ENCODE measurements around the gene TENM4.
"Not testable (repeated sequence)": the region's sequence is repeated elsewhere in the genome, so short reads cannot be mapped to it uniquely, and the experiment has no call there.

Gene TENM4

GRCh38 chr11:79199729-79200354 lies 241.0 kb downstream of the TENM4 start:
- no peak for DNase-seq

GRCh38 chr11:79198898-79199250 lies 242.0 kb downstream of the TENM4 start:
- DNase-seq: no peak

- no peak for DNase-seq
Observed at GRCh38 chr11:79198203-79198897, 242.5 kb downstream of the TENM4 start.

- no peak for DNase-seq
Observed at GRCh38 chr11:79196950-79197349, 243.9 kb downstream of the TENM4 start.

- DNase-seq: no peak
Observed at GRCh38 chr11:79195209-79195608, 245.6 kb downstream of the TENM4 start.

GRCh38 chr11:79193663-79194310 lies 247.0 kb downstream of the TENM4 start:
- no peak for DNase-seq

- DNase-seq: no peak
Observed at GRCh38 chr11:79192836-79193235, 248.0 kb downstream of the TENM4 start.

GRCh38 chr11:79191716-79192115 lies 249.1 kb downstream of the TENM4 start:
- DNase-seq: not testable (repeated sequence)

- DNase-seq: not testable (repeated sequence)
Observed at GRCh38 chr11:79190553-79190952, 250.3 kb downstream of the TENM4 start.

GRCh38 chr11:79189601-79190000 lies 251.2 kb downstream of the TENM4 start:
- DNase-seq: no peak

GRCh38 chr11:79189055-79189454 lies 251.8 kb downstream of the TENM4 start:
- DNase-seq: peak; percentile 44

- DNase-seq: no peak
Observed at GRCh38 chr11:79186669-79187068, 254.2 kb downstream of the TENM4 start.

- DNase-seq: no peak
Observed at GRCh38 chr11:79185351-79185750, 255.5 kb downstream of the TENM4 start.

- no peak for DNase-seq
Observed at GRCh38 chr11:79184285-79184684, 256.5 kb downstream of the TENM4 start.

- no peak for DNase-seq
Observed at GRCh38 chr11:79182794-79183193, 258.0 kb downstream of the TENM4 start.

GRCh38 chr11:79179087-79179486 lies 261.7 kb downstream of the TENM4 start:
- DNase-seq: no peak

GRCh38 chr11:79174045-79175008 lies 266.5 kb downstream of the TENM4 start:
- no peak for DNase-seq

- DNase-seq: no peak
Observed at GRCh38 chr11:79173615-79174014, 267.2 kb downstream of the TENM4 start.

- no peak for DNase-seq
Observed at GRCh38 chr11:79170321-79170720, 270.5 kb downstream of the TENM4 start.

GRCh38 chr11:79168530-79169110 lies 272.2 kb downstream of the TENM4 start:
- no peak for DNase-seq

GRCh38 chr11:79167510-79168188 lies 273.2 kb downstream of the TENM4 start:
- DNase-seq: no peak

- DNase-seq: no peak
Observed at GRCh38 chr11:79165908-79166307, 274.9 kb downstream of the TENM4 start.

All from suppressor macrophage treated with lipopolysaccharide for 4 hours (primary cell).